IMR-90 (cell line): ENCODE measurements around the gene SLITRK2. TPM values are rescaled to one million over a fixed set of nuclear protein-coding genes. Genes with fewer than 3 reads are reported as not detected.

Source experiments
- ATAC-seq: fragments of 200-7000 bp; cut with Tn5 transposase; 2 replicates; pipeline ENCODE4 v1.9.1; 2020; ENCODE audit warnings: low read depth, mild to moderate bottlenecking, moderate library complexity
- BruUV-seq: library from RNA; stranded (reverse); fragments of 400-500 nt; replicated peaks from 2 replicates; lab custom pipeline; 2021; lab: Mats Ljungman, UMichigan
- CTCF ChIA-PET: fragments of 300-600 bp; formaldehyde crosslinking; extraction: SDS; loops from one replicate; lab custom pipeline; 2021; ENCODE audit warnings: antibody characterized with exemption; lab: Yijun Ruan, JAX
- POLR2A ChIA-PET: fragments of 300-600 bp; sonication (Branson Sonifier 250); formaldehyde crosslinking; loops from one replicate; lab custom pipeline; 2022; ENCODE audit warnings: antibody characterized with exemption; ENCODE audit not compliant: unreplicated experiment; lab: Charles Lee
- DNase-seq: peaks from one replicate; pipeline ENCODE4 v3.0.0; 2013
- H2AFZ ChIP-seq: replicated peaks from 2 replicates; pipeline ENCODE3; 2013; ENCODE audit warnings: low read length, mild to moderate bottlenecking; ENCODE audit not compliant: poor library complexity
- H2AK5ac ChIP-seq: 2 replicates; pipeline ENCODE4 v1.6.1; 2013; ENCODE audit warnings: low read depth, low read length, inconsistent platforms
- H2AK9ac ChIP-seq: replicated peaks from 2 replicates; pipeline ENCODE3; 2013; ENCODE audit warnings: mild to moderate bottlenecking, low read depth, low read length, moderate library complexity; ENCODE audit not compliant: poor library complexity
- H2BK120ac ChIP-seq: 2 replicates; pipeline ENCODE4 v1.6.1; 2013; ENCODE audit warnings: low read depth, low read length, inconsistent platforms
- H2BK15ac ChIP-seq: 3 replicates; pipeline ENCODE4 v1.6.1; 2013; ENCODE audit warnings: low read depth, low read length, inconsistent platforms
- H2BK20ac ChIP-seq: 2 replicates; pipeline ENCODE4 v1.6.1; 2013; ENCODE audit warnings: low read depth, mild to moderate bottlenecking, inconsistent platforms, low read length, moderate library complexity
- H2BK5ac ChIP-seq: 2 replicates; pipeline ENCODE4 v1.6.1; 2013; ENCODE audit warnings: mild to moderate bottlenecking, low read depth, low read length, inconsistent platforms; ENCODE audit not compliant: poor library complexity, severe bottlenecking
- H3K14ac ChIP-seq: replicated peaks from 2 replicates; pipeline ENCODE4 v1.6.1; 2013; ENCODE audit warnings: low read depth, low read length, inconsistent platforms
- H3K18ac ChIP-seq: 2 replicates; pipeline ENCODE4 v1.6.1; 2013; ENCODE audit warnings: low read depth, low read length, control low read depth
- H3K23ac ChIP-seq: 2 replicates; pipeline ENCODE4 v1.6.1; 2013; ENCODE audit warnings: low read depth, low read length, inconsistent platforms
- H3K27ac ChIP-seq: 2 replicates; pipeline ENCODE4 v1.5.1; 2013; ENCODE audit warnings: mild to moderate bottlenecking, control low read depth, low read length; ENCODE audit not compliant: insufficient read depth
- H3K27me3 ChIP-seq: 2 replicates; pipeline ENCODE4 v1.6.1; 2013; ENCODE audit warnings: low read length; ENCODE audit not compliant: control insufficient read depth, insufficient read depth
- H3K36me3 ChIP-seq: 2 replicates; pipeline ENCODE4 v1.6.1; 2013; ENCODE audit warnings: low read length, mixed read lengths; ENCODE audit not compliant: control insufficient read depth, insufficient read depth
- H3K4ac ChIP-seq: 2 replicates; pipeline ENCODE4 v1.6.1; 2013; ENCODE audit warnings: low read depth, low read length, inconsistent platforms
- H3K4me1 ChIP-seq: 2 replicates; pipeline ENCODE4 v1.6.1; 2013; ENCODE audit warnings: low read length, mixed read lengths; ENCODE audit not compliant: control insufficient read depth, insufficient read depth
- H3K4me2 ChIP-seq: 2 replicates; pipeline ENCODE4 v1.6.1; 2013; ENCODE audit warnings: low read depth, mild to moderate bottlenecking, control low read depth, low read length, moderate library complexity
- H3K4me3 ChIP-seq: 2 replicates; pipeline ENCODE4 v1.5.1; 2013; ENCODE audit warnings: low read depth, mild to moderate bottlenecking, control low read depth, low read length, moderate library complexity; ENCODE audit not compliant: insufficient read depth
- H3K56ac ChIP-seq: 2 replicates; pipeline ENCODE4 v1.6.1; 2013; ENCODE audit warnings: low read length, inconsistent platforms; ENCODE audit not compliant: insufficient read depth; ENCODE audit errors: extremely low read depth
- H3K79me1 ChIP-seq, 2 experiments: 2 replicates each; pipeline ENCODE4 v1.6.1; 2013; ENCODE audit warnings: low read length in 2 of 2, inconsistent platforms in 1 of 2, low read depth in 1 of 2
- H3K9ac ChIP-seq: 2 replicates; pipeline ENCODE4 v1.6.1; 2013; ENCODE audit warnings: low read depth, low read length, control low read depth
- H3K9me1 ChIP-seq: 2 replicates; pipeline ENCODE4 v1.6.1; 2013; ENCODE audit warnings: low read length, inconsistent platforms; ENCODE audit not compliant: insufficient read depth
- H3K9me3 ChIP-seq: 2 replicates; pipeline ENCODE4 v1.6.1; 2013; ENCODE audit warnings: low read length; ENCODE audit not compliant: control insufficient read depth, insufficient read depth
- H4K20me1 ChIP-seq: 2 replicates; pipeline ENCODE4 v1.6.1; 2013; ENCODE audit warnings: low read length, inconsistent platforms; ENCODE audit not compliant: insufficient read depth
- H4K5ac ChIP-seq: 2 replicates; pipeline ENCODE4 v1.6.1; 2013; ENCODE audit warnings: mild to moderate bottlenecking, low read depth, low read length, control low read depth
- H4K8ac ChIP-seq, 2 experiments: 2 replicates each; pipeline ENCODE4 v1.6.1; 2013; ENCODE audit warnings: low read depth in 2 of 2, low read length in 2 of 2, control low read depth in 1 of 2, inconsistent platforms in 1 of 2
- H4K91ac ChIP-seq: 2 replicates; pipeline ENCODE4 v1.6.1; 2013; ENCODE audit warnings: low read depth, low read length, inconsistent platforms; ENCODE audit not compliant: insufficient read depth
- BHLHE40 ChIP-seq: fragments of 150-350 bp; IDR thresholded peaks from 2 replicates; pipeline ENCODE4 v1.6.1; 2016; ENCODE audit warnings: mild to moderate bottlenecking, low read depth, low read length
- CEBPB ChIP-seq: IDR thresholded peaks from 2 replicates; pipeline ENCODE4 v1.6.1; 2012; ENCODE audit warnings: low read depth, low read length, improper control_type of control experiment
- CHD1 ChIP-seq: IDR thresholded peaks from 2 replicates; pipeline ENCODE4 v1.6.1; 2012; ENCODE audit warnings: low read depth, low read length, improper control_type of control experiment
- CTCF ChIP-seq: conservative IDR thresholded peaks from 2 replicates; pipeline ENCODE4 v1.5.1; 2012; ENCODE audit warnings: mild to moderate bottlenecking, low read depth, low read length, improper control_type of control experiment
- ELK1 ChIP-seq: fragments of 150-350 bp; IDR thresholded peaks from 2 replicates; pipeline ENCODE4 v1.6.1; 2016; ENCODE audit warnings: low read depth, mild to moderate bottlenecking, low read length, moderate library complexity, borderline replicate concordance
- FOS ChIP-seq: fragments of 150-350 bp; IDR thresholded peaks from 2 replicates; pipeline ENCODE4 v1.6.1; 2016; ENCODE audit warnings: low read depth, low read length
- MAFK ChIP-seq: IDR thresholded peaks from 2 replicates; pipeline ENCODE4 v1.6.1; 2012; ENCODE audit warnings: low read depth, low read length, improper control_type of control experiment
- MAZ ChIP-seq: IDR thresholded peaks from 2 replicates; pipeline ENCODE4 v1.6.1; 2012; ENCODE audit warnings: low read depth, mild to moderate bottlenecking, low read length, improper control_type of control experiment, moderate library complexity, borderline replicate concordance
- MXI1 ChIP-seq: IDR thresholded peaks from 2 replicates; pipeline ENCODE4 v1.6.1; 2012; ENCODE audit warnings: low read depth, mild to moderate bottlenecking, low read length, moderate library complexity, borderline replicate concordance
- NFE2L2 ChIP-seq: fragments of 150-350 bp; IDR thresholded peaks from 2 replicates; pipeline ENCODE4 v1.6.1; 2016; ENCODE audit warnings: low read depth, mild to moderate bottlenecking, low read length
- POLR2A ChIP-seq: IDR thresholded peaks from 2 replicates; pipeline ENCODE4 v1.6.1; 2012; ENCODE audit warnings: mild to moderate bottlenecking, low read depth, low read length
- RAD21 ChIP-seq: IDR thresholded peaks from 2 replicates; pipeline ENCODE4 v1.6.1; 2012; ENCODE audit warnings: low read length, improper control_type of control experiment
- RCOR1 ChIP-seq: IDR thresholded peaks from 2 replicates; pipeline ENCODE4 v1.6.1; 2012; ENCODE audit warnings: mild to moderate bottlenecking, low read length, improper control_type of control experiment; ENCODE audit not compliant: insufficient replicate concordance
- RFX5 ChIP-seq: IDR thresholded peaks from 2 replicates; pipeline ENCODE4 v1.8.0; 2012; ENCODE audit warnings: low read depth, mild to moderate bottlenecking, low read length, moderate library complexity
- SMC3 ChIP-seq: fragments of 150-350 bp; IDR thresholded peaks from 2 replicates; pipeline ENCODE4 v1.6.1; 2016; ENCODE audit warnings: low read depth, mild to moderate bottlenecking, antibody characterized with exemption, low read length, moderate library complexity
- USF2 ChIP-seq: fragments of 150-350 bp; IDR thresholded peaks from 2 replicates; pipeline ENCODE4 v1.6.1; 2017; ENCODE audit warnings: mild to moderate bottlenecking, antibody characterized with exemption, low read length, low read depth
- WGBS, 2 experiments: methylation state at CpG; one replicate each; pipeline versions ENCODE4 v1.1.5 to v1.1.7; 2013; ENCODE audit warnings: missing lambda C conversion rate in 2 of 2; ENCODE audit not compliant: insufficient read length in 1 of 2; ENCODE audit errors: extremely low coverage in 2 of 2; 5-methylcytosine and 5-hydroxymethylcytosine counted together
- dilution Hi-C: fragments of 300-500 bp; cut with HindIII; formaldehyde crosslinking; loops from one replicate; pipeline ENCODE4 v1.14.3; 2018; ENCODE audit warnings: low sequenced_read_pairs; ENCODE audit not compliant: unreplicated experiment
- in situ Hi-C: fragments of 300-500 bp; cut with MboI; formaldehyde crosslinking; loops from 3 replicates; pipeline ENCODE4 v1.14.3; 2019; ENCODE audit warnings: low sequenced_read_pairs, inconsistent platforms, mixed read lengths
- intact Hi-C: fragments of 100-400 bp; cut with micrococcal nuclease; formaldehyde crosslinking; loops from 2 replicates; pipeline ENCODE4 v1.10.0; 2022
- polyA plus RNA-seq, 3 experiments: library from polyadenylated mRNA; depleted of rRNA; stranded (reverse); fragments of >200 nt; gene quantifications; 2 replicates each; pipeline ENCODE4 v1.2.3, GENCODE V29; 2012; ENCODE audit warnings: low replicate concordance in 1 of 3
- total RNA-seq: library from RNA; depleted of rRNA; stranded (reverse); fragments of >200 nt; gene quantifications from 2 replicates; pipeline ENCODE4 v1.2.3, GENCODE V29; 2012

Gene SLITRK2
- total and polyA plus RNA-seq, 2 of the 4 experiments (the other 2 are of a cell fraction), result not detected

- Histone ChIP-seq H3K27ac (no peak overlapping the region), H3K56ac (no peak overlapping the region), H3K4me2 (no peak overlapping the region), H3K9ac (no peak overlapping the region), H4K91ac (no peak overlapping the region), H2AFZ (no peak overlapping the region), H2BK120ac (no peak overlapping the region), H3K79me1 (no peaks in the 10 kb centered on the region), H3K36me3 (no peaks in the 10 kb centered on the region), H3K23ac (no peak overlapping the region), H4K8ac (no peak overlapping the region), H2AK9ac (no peak overlapping the region), H2BK20ac (no peak overlapping the region), H2BK15ac (no peak overlapping the region), H3K4ac (no peak overlapping the region), H3K9me3 (no peaks in the 10 kb centered on the region), H4K5ac (no peak overlapping the region), H3K27me3 (no peaks in the 10 kb centered on the region), H2BK5ac (no peak overlapping the region), H2AK5ac (no peak overlapping the region), H3K4me3 (no peak overlapping the region), H4K20me1 (no peaks in the 10 kb centered on the region), H3K14ac (no peak overlapping the region), H3K18ac (no peak overlapping the region), H3K4me1 (no peaks in the 10 kb centered on the region), H3K9me1 (no peaks in the 10 kb centered on the region)
- CTCF ChIA-PET, result no interaction called here
- intact Hi-C loops, result no loop called here
- dilution Hi-C loops, result no loop called here
- DNase-seq (no peak), ATAC-seq (no peak)
- WGBS, 2 experiments, result no CpG with 5 or more reads among the region's 2 CpGs
- TF ChIP-seq CTCF, result no peak
- no peak for TF ChIP-seq SMC3
- no peak for TF ChIP-seq MXI1
- TF ChIP-seq NFE2L2, result no peak
- TF ChIP-seq BHLHE40, result no peak
- TF ChIP-seq POLR2A, result no peak
- no peak for TF ChIP-seq MAZ
- TF ChIP-seq RAD21, result no peak
- TF ChIP-seq FOS, result no peak
- no peak for TF ChIP-seq USF2
- TF ChIP-seq MAFK, result no peak
- no peak for TF ChIP-seq ELK1
- no peak for TF ChIP-seq RFX5
- TF ChIP-seq RCOR1, result no peak
- no peak for TF ChIP-seq CEBPB
- no peak for TF ChIP-seq CHD1
- no TSS peak for BruUV-seq
- in situ Hi-C loops, result no loop called here
- POLR2A ChIA-PET, result no interaction called here
Observed at GRCh38 chrX:145803508-145803907, 14.1 kb upstream of the SLITRK2 start.
